HEK293T (cell line): ENCODE results near the gene TRAF3.

Source experiments
- CTBP1 ChIP-seq: fragments of 450-650 bp; IDR thresholded peaks from 2 replicates; pipeline ENCODE4 v1.6.1; 2016; ENCODE audit warnings: borderline replicate concordance
- SUZ12 ChIP-seq: fragments of 450-650 bp; IDR thresholded peaks from 2 replicates; pipeline ENCODE4 v1.6.1; 2016; ENCODE audit warnings: mild to moderate bottlenecking

DNA sequence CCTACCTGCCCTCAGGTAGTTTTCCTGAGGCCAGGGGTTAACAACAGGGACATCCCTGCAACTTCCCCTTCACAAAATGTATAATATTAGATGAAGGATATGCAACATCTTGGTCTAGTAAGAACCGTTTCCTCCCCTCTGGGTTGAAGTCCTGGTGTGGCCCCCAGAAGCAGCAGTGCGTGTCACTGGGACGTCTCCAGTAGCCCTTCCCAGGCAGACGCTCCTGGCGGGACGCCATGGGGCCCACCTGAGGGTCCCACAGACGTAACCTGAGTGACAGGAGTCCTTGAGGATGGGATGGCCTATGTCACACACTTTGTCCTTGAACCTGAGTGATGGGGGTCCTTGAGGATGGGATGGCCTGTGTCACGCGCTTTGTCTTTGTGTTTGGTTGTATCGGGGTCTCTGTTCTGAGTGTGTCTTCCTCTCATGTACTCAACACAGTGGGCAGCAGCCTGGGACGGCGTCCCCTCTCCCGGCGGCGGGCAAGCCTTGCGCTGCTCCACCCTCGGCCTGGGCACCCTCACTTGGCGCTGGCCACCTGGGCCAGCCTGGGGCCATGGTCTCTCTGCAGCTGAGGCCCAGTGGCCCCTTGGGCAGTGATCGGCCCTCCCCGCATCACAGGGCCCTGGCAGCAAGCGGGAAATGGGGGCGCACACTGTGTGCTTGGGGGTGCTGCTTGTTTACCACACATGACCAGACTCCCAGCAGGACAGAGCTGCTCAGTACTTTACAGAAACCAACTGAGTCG lies 130.9 kb downstream of the TRAF3 start:
- no peak for TF ChIP-seq CTBP1
- no peak for TF ChIP-seq SUZ12
